ENCODE measurements around the gene NOTUM. TPM values are rescaled to one million over a fixed set of nuclear protein-coding genes. Genes with fewer than 3 reads are reported as not detected.

The NOTUM gene
- total RNA-seq, 2 experiments from 2014 or later = 0.88 to 4.4 TPM

DNA sequence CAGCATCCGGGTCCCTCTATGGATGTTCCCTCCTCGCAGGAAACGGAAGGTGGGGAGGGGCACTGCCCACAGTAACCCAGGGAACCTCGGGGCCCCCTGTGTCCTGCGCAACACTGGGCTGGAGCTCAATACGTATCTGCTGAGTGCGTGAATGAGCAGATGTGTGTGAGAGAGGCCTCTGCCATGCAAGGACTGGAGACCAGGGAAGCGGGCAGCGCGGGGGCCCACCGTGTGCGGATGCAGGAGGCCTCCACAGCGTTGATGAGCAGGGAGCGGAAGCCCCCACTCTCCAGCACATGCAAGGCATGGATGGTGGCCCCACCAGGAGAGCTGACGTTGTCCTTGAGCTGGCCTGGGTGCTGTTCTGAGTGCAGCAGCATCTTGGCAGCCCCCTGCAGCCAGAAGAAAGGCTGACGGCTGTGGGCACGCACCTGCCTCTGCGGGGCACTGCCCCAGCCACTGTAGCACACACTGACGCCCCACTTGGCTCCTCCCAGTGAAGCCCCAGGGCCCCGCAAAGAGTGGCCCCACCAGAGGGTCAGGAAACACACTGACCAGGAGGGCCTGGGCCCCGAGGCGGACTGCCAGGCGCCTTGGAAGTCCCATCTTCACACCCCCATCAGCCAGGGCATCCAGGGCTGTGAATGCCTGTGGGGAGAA lies 26.8 kb downstream of the NOTUM start:
- ChIA-PET CTCF (ENCODE audit: unreplicated experiment) (interaction anchor here (1.1 kb wide), 1 partner anchor 88 kb away, joined by 3 read pairs; the partner anchor contains the start of genes CENPX and LRRC45), POLR2A (interaction anchor here (0.5 kb wide), 2 partner anchors 33 to 56 kb away, joined by 3 to 5 read pairs; no protein-coding TSS in a partner anchor)
- no TSS peak for BruUV-seq (replicated peaks)

DNA sequence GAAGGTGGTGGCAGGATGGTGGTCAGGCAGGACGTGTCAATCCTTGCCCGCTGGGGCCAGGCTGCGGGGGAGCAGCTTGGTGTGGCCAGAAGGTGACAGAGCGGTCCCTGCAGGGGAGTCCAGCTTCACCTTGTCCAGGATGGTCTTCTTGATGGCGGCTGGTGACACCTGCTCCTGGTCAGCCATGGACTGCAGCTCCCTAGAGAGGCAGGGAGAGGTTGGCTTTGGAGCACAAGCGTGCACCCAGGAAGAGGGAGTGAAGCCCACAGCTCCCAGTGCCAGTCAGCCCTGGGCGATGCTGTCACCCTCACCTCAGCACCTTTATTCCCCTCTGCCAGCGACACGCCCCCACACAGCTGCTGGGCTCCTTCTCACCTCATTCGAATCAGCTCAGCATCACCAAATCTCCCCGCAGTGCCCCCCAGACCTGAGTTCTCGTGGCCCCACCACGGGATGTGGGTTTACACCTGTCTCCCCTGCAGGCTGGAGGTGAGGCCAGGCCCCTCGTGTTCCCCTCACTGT lies 27.7 kb downstream of the NOTUM start:
- no peak for DNase-seq (ENCODE audit: low spot score)
- Histone ChIP-seq H4K20me1 (ENCODE audit: insufficient read depth, low read length) (no peaks in the 10 kb centered on the region), H3K4me2 (ENCODE audit: low read length) (no peak overlapping the region), H3K9me2 (ENCODE audit: insufficient read depth, low read length) (no peaks in the 10 kb centered on the region), H3K9me3 (ENCODE audit: low read length) (no peaks in the 10 kb centered on the region), H3K36me3 (ENCODE audit: insufficient read depth, low read length) (peaks cover 30% of the 10 kb centered on the region), H2AFZ (ENCODE audit: low read length) (no peak overlapping the region), H3K27ac (ENCODE audit: low read depth, low read length, poor library complexity, severe bottlenecking) (no peak overlapping the region), H3K4me1 (ENCODE audit: insufficient read depth, low read length, poor library complexity, severe bottlenecking) (peaks cover 29% of the 10 kb centered on the region), H3K79me2 (ENCODE audit: insufficient read depth, low read depth, low read length) (peaks cover 6% of the 10 kb centered on the region; the same call in 1 of the 2 replicates), H3K4me3 (ENCODE audit: low read depth, low read length, poor library complexity, severe bottlenecking) (no peak overlapping the region)
- BruUV-seq (replicated peaks) = no TSS peak
- TF ChIP-seq, protein P1, sequence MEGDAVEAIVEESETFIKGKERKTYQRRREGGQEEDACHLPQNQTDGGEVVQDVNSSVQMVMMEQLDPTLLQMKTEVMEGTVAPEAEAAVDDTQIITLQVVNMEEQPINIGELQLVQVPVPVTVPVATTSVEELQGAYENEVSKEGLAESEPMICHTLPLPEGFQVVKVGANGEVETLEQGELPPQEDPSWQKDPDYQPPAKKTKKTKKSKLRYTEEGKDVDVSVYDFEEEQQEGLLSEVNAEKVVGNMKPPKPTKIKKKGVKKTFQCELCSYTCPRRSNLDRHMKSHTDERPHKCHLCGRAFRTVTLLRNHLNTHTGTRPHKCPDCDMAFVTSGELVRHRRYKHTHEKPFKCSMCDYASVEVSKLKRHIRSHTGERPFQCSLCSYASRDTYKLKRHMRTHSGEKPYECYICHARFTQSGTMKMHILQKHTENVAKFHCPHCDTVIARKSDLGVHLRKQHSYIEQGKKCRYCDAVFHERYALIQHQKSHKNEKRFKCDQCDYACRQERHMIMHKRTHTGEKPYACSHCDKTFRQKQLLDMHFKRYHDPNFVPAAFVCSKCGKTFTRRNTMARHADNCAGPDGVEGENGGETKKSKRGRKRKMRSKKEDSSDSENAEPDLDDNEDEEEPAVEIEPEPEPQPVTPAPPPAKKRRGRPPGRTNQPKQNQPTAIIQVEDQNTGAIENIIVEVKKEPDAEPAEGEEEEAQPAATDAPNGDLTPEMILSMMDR (conservative IDR thresholded peaks at IDR 0.05; ENCODE audit: low read length) = no peak
- TF ChIP-seq EZH2phosphoT487 (IDR thresholded peaks at IDR 0.05; ENCODE audit: borderline replicate concordance, low read depth, low read length) = no peak
- ChIA-PET CTCF (ENCODE audit: unreplicated experiment) (no interaction called here), POLR2A (interaction anchor here (0.5 to 0.6 kb wide), 2 partner anchors 34 to 121 kb away, joined by 3 read pairs; no protein-coding TSS in a partner anchor)
- intact Hi-C loops (cut with micrococcal nuclease; ENCODE audit: unreplicated experiment) = no loop called here

More for the DNA sequence above, 26.8 kb downstream of the NOTUM start:
- intact Hi-C loops (cut with micrococcal nuclease; ENCODE audit: unreplicated experiment) = no loop called here
- H3K36me3 ChIP-seq (ENCODE audit: insufficient read depth, low read length) = peaks cover 30% of the 10 kb centered on the region
- H3K4me2 ChIP-seq (ENCODE audit: low read length) = no peak overlapping the region
- H3K27ac ChIP-seq (ENCODE audit: low read depth, low read length, poor library complexity, severe bottlenecking) = no peak overlapping the region
- no peak overlapping the region for H3K4me3 ChIP-seq (ENCODE audit: low read depth, low read length, poor library complexity, severe bottlenecking)
- no peak overlapping the region for H2AFZ ChIP-seq (ENCODE audit: low read length)
- no peaks in the 10 kb centered on the region for H3K9me2 ChIP-seq (ENCODE audit: insufficient read depth, low read length)
- peaks cover 23% of the 10 kb centered on the region for H3K4me1 ChIP-seq (ENCODE audit: insufficient read depth, low read length, poor library complexity, severe bottlenecking)
- H3K79me2 ChIP-seq (ENCODE audit: insufficient read depth, low read depth, low read length) = peaks cover 6% of the 10 kb centered on the region; the same call in 1 of the 2 replicates
- no peaks in the 10 kb centered on the region for H3K9me3 ChIP-seq (ENCODE audit: low read length)
- H4K20me1 ChIP-seq (ENCODE audit: insufficient read depth, low read length) = no peaks in the 10 kb centered on the region
- DNase-seq (ENCODE audit: low spot score) = no peak
- no peak for TF ChIP-seq EZH2phosphoT487 (IDR thresholded peaks at IDR 0.05; ENCODE audit: borderline replicate concordance, low read depth, low read length)
- TF ChIP-seq, protein P1 (conservative IDR thresholded peaks at IDR 0.05; ENCODE audit: low read length) = no peak
